NCI-H2171 (cell line): ENCODE results near the gene LRP6.

Experiments used
- DNase-seq: peaks from one replicate; lab custom pipeline; 2025; lab: John Stamatoyannopoulos, UW

The LRP6 gene

DNA sequence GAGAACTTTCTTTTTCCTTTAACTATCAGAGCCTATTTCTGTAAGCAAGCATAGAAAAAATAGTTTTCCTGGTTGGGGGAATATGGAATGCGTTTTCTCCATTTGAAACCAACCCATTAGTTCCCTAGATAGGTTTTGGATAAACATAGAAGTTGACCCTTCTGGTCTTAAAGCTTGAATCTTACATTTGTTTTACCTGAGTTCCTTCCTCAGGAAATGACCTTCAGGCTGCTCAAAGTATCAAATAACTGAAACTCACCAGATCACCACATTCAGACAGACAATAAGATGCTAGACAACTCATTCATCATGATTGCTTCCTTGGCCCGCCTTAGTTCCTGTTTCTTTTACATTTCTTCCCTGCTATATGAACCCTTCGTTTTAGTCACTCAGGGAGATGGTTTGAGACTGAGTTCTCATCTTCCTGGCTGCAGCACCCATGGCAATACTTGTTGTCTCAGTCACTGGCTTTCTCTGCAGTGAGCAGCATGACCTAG, 52.2 kb downstream of the LRP6 start:
- no peak for DNase-seq

- no peak for DNase-seq
These were observed 52.6 kb downstream of the LRP6 start for GRCh38 chr12:12214201-12214600.

DNA sequence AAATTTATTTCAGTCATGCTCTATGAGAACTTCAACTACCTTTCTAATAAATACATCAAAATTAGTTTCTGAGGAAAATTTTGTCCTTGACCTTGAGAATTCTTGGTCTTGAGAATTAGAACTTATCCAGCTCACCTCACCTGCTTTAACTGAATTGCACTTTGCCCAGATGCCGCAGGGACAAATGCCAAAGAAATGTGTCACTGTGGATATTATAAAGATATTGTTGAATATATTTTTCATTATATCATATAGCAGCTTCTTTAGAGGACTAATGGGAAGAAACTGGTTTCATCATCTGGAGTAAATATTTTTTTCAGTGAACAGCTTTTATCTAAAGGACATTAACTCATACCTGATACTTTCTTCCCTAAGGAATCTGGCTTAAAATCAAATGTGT, 54.1 kb downstream of the LRP6 start:
- DNase-seq: no peak

DNA sequence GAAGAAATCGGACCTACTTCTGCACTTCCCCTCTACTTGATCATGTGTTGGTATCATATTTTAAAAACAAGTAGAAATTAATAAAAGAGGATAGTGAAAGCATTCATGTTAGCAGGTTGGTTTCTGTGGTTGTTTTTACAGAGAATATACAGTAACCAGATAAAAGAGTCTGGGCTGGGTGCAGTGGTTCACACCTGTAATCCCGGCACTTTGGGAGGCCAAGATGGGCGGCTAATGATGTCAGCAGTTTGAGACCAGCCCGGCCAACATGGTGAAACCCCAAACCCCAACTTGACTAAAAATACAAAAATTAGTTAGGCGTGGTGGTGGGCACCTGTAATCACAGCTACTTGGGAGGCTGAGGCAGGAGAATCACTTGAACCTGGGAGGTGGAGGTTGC, 55.9 kb downstream of the LRP6 start:
- no peak for DNase-seq

- no peak for DNase-seq
These were observed 56.4 kb downstream of the LRP6 start for GRCh38 chr12:12210416-12210815.

DNA sequence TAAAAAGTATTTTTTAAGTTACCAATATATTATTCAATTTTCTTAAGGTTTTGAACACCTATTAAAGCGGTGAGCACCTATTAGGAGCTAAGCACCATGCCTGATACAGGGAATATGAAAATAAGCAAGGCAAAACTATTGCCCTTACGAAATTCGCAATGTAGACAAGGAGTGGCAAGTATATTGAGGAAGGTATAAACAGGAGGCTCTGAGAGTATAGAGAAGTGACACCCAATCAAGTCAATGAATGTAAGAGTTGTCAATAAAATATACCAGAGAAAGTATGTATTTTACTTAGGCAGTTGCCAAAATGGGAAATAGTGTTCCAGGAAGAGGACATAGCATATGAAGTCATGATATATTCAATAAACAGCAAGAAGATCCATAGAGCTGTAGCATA, 57.2 kb downstream of the LRP6 start:
- no peak for DNase-seq

DNA sequence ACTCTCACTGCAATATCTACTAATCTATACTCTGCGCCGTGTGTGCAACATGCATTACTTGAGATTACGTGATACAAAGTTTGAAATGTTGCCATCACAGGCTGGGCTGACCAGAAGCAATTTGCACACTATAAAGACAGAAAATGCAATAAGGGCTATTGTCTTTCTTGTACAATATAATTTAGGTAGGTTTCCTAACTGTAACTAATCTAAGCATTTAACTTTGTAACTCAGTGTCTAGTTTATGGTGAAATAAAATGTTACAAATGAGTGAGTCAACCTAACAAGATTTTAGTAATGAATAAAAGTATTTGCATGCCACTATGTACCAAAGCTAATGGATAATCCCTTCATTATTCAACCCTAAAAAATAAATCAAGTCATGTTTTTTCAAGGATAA, 57.8 kb downstream of the LRP6 start:
- DNase-seq: no peak

GRCh38 chr12:12207746-12208145, 59.1 kb downstream of the LRP6 start:
- DNase-seq: no peak

GRCh38 chr12:12206776-12207388, 60.0 kb downstream of the LRP6 start:
- no peak for DNase-seq

DNA sequence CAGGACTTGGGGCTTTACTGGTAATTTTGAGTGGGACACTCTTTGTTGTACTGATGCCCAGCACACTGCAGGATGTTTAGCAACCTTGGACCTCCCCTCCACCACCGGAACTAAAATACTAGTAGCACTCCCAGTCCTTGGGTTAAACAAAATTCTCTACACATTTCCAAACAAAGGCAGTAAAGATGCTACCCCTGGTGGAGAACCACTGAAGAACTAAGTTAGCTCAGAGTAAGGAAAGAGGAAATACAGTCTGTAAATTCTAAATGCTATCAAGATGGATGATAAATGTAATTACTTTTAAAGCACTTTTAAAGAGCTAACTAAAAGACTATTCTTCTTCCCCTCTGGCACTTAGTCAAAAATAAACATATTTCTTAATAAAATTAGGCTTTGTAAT, 64.1 kb downstream of the LRP6 start:
- DNase-seq: no peak

DNA sequence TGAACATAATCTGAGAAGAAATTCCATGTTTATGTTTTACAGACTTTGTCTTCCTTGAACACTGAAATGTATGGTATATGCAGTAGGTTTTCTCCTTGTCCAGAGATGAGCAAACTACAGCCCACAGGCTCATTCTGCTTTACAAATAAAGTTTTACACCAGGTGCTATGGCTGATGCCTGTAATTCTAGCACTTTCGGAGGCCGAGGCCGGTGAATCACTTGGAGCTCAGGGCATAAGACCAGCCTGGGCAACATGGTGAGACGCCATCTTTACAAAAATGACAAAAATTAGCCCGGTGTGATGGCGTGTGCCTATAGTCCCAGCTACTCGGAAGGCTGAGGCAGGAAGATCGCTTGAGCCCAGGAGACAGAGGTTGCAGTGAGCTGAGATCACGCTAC, 64.7 kb downstream of the LRP6 start:
- no peak for DNase-seq

DNA sequence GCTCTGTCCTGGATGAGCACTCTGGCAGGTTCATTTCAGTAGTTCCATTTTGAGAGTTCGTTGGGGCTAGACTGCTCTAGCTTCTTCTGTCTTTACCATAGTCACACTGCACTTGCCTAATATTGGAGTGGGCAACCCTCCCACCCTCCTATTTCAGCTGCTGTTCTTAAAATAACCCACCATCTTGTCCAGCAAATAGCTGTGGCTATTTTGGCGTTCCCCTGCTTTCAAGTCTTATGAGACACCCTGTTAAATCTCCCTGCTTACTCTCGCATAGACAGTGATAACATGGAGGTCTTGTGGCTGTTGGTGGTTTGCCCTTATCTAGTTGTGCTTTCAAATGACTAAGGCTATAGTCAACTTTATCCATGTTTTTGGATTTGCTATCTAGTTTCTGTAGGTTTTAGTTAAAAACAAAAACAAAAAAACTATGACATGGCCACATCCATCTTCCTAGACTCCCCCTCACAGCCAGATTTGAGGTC, 65.5 kb downstream of the LRP6 start:
- DNase-seq: no peak

- no peak for DNase-seq
These were observed 66.5 kb downstream of the LRP6 start for GRCh38 chr12:12200363-12200762.

- DNase-seq: no peak
These were observed 68.7 kb downstream of the LRP6 start for GRCh38 chr12:12198124-12198523.

GRCh38 chr12:12197128-12197527, 69.7 kb downstream of the LRP6 start:
- DNase-seq: no peak

GRCh38 chr12:12195516-12195915, 71.3 kb downstream of the LRP6 start:
- DNase-seq: no peak

DNA sequence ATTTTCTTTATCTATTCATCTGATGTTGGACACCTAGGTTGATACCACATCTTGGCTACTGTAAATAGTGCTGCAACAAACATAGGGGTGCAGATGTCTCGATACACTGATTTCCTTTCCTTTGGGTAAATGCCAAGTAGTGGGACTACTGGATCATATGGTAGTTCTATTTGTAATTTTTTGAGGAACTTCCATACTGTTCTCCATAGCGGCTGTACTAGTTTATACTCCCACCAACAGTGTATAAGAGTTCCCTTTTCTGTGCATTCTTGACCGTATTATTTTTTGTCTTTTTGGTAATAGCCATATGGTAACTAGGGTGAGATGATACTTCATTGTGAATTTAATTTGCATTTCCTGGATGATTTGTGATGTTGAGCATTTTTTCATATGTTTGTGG, 71.8 kb downstream of the LRP6 start:
- DNase-seq: no peak

- no peak for DNase-seq
These were observed 72.6 kb downstream of the LRP6 start for GRCh38 chr12:12194206-12194605.

DNA sequence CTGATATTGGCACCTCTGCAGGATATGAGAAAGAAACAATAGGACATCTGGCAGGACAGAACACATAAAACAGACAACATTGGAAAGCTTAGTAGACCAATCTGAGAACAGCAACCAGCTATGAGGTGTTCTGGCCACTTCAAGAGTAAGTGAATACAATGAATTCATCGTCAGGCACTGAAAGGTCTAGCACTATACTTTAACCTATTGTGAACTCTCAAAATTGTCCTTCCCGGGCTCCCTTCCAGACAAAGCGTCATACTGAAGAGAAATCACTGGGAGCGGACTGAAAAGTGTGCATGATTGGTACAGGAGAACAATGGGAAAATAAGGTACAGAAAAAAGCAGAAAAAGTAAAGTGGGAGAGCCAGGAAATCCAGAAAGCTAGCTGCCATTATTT, 75.8 kb downstream of the LRP6 start:
- DNase-seq: no peak

DNA sequence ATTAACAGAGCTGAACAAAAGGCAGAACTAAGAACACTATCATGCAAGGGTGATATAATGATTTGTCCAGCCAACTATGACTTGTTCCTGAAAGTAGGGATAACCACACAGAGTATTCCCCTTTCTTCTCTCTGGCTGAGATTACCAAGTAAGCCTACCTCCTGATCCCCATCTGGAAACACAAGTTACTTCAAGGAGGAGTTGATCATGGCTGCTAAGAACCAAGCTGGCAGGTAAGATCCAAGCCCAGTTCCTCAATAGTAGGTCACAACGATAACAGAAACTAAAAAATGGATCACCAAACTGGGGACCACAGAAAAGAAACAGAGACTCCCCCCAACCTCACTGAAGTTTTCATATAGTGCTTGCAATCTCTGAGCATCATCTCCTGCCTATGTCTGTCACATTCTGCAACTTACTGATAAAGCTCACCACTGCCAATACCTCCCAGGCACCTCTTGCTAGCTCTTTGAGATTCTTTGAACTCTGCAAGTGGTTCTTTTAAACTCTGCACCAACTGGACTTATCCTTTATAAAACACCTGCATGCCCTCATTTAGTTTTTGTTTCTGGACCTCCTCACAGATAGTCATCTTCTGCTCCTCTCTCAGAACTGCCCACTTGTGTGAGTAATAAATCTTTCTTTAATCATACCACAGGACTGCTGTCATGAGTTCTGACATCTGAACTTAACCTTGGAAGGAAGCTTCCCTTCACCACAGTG, 76.6 kb downstream of the LRP6 start:
- no peak for DNase-seq

GRCh38 chr12:12185414-12185813, 81.4 kb downstream of the LRP6 start:
- DNase-seq: no peak

DNA sequence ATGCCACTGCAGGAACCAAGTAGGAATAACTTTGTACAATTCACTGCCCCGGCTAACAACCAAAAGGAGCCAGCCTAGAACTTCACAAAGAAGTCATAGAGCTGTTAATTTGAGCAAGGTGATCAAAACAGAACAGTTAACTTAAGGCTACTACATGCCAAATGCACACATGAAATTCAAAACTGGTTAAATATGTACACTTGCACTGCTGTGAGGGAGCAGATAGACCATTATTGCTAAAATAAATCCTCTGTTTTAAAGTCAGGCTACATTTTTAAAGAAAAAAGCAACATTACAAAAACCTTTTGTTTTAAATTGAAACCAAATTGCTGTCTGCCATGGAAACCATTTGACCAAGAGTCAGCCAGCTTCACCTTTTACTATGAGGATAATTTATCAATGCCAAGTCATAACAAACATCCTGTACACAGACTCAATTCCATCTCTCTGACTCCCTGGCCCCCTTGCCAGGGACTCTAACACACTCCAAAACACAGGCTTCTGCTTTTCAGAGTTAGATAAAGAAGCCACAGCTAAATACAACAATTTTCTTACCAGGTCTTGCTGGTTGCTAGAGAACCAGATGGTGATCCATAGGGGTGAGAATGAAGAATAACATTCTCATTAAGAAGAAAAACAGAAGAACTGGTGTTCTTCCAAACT, 84.0 kb downstream of the LRP6 start:
- no peak for DNase-seq

DNA sequence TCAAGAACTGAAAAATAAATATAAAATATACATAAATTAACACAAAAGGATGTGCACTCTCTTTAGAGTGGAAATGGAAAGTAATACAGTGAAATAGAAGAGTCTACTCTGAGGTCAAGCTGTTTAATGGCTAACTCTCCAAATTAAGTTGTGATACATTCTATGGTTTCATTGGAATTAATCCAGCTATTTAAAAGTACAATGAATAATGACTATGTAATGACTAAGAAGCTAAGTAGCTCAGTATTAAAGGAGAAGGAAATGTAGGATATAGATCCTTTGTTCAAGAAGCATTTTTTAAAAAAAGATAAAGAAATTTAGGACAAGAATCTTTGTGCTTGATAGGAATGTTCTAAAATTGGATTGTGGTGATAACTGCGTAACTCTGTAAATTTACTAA, 85.3 kb downstream of the LRP6 start:
- DNase-seq: no peak
